HG02938 (cell line): ENCODE results near the gene FAM78B.

Source experiments
- ATAC-seq: cut with Tn5 transposase; IDR thresholded peaks from one replicate; pipeline ENCODE4 v1.9.1; 2021; ENCODE audit warnings: mild to moderate bottlenecking, moderate library complexity; ENCODE audit not compliant: unreplicated experiment

FAM78B gene

DNA sequence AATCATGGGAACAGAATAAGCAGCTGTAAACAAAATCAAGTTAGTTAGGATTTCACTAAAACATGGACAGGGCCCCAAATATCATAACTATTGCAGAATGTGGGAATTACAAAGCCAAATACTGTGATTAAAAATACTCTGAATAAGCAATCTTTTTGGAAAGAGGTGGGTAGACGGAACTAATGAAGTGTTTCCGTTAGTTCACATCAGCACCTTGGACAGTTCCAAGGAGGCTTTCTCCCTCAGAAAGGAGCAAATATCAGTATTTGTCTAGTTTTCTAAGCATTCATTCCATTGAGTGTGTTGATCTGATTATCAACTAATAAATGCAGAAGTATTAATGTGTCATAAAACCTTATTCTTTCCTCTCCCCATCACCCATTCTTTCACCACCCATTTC, 97.4 kb downstream of the FAM78B start:
- no peak for ATAC-seq

DNA sequence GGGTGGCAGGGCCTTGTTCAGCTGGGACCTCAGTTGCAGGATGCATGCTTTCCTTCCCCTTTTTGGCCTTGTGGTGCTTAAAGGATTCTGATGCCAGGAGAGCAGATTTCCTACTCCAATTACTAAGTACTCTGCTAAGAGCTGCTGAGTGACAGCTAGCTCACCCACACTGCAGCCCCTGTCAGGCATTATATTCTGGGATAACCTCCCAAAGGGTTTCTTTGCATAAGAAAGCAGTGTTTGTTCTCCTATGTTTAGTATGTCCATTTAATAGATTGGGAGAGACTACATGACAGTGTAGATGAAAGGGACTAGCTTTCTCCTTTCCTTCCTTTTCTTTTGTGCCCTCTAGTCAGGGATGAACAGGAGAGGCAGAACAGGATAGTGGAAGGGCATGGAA, 100.7 kb downstream of the FAM78B start:
- ATAC-seq, result no peak

DNA sequence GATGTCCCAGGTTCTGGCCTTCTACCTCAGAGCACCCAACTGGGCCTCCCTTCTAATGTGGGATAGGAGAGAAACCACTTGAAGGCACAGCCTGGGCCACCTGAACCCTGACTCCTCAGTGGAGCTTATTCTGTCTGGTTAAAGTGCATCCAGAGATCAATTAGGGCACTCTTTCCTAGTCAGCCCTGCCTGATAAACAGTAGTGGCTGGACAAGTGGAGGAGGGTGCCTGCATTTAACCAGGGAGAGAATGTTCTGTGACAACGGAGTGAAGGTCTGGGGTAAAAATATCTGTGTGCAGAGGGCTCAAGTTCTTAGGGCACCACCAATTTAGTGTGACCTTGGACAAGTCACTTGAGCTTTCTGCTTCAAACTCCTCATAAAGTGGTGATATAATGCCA, 101.8 kb downstream of the FAM78B start:
- ATAC-seq, result no peak

DNA sequence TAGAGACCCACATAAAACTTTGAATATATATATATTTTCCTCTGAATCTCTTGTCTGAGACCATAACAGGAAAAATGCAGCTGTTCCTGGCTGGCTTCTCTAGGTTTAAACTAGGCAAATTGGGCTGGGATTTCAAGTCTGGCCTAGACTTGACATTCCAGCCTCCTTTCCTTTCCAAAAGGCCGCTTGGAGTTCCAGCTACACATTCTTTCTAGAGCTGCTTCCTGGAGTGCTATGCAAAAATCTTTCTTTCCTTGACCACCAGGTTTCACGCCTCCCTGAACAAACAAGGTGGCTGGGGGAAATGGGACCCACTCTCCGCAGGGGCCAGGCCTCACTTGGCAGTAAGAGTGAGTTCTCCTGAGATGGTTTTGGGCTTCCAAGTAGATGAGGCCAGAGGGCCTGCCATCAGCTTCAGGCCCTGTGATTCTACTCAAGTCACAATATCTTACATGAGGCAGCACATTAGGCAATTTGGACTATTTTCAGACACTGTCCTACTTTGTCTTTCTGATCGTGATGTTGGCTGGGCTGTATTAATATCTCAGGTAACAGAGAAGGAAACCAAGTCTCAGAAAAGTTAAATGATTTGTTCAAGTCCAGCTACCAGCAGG, 102.4 kb downstream of the FAM78B start:
- ATAC-seq, result no peak

DNA sequence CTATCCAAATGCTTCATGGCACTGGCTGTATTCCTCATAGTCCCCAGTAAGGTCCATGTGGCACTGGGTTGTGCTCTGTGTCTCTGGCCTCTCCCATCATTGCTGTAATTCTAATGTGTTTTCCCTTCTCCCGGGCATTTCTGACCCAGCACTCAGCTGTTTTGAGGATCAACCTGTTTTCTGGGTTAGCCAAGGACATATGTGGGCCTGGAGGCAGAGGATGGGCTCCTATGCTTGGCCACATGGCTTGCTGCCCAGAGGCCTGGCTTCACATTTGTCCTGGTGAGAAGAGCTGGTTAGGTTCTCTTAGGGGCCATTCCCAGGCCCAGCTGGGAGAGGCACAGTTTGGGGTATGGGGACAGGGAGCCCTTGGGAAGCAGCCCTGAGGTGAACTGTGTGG, 103.1 kb downstream of the FAM78B start:
- no peak for ATAC-seq

DNA sequence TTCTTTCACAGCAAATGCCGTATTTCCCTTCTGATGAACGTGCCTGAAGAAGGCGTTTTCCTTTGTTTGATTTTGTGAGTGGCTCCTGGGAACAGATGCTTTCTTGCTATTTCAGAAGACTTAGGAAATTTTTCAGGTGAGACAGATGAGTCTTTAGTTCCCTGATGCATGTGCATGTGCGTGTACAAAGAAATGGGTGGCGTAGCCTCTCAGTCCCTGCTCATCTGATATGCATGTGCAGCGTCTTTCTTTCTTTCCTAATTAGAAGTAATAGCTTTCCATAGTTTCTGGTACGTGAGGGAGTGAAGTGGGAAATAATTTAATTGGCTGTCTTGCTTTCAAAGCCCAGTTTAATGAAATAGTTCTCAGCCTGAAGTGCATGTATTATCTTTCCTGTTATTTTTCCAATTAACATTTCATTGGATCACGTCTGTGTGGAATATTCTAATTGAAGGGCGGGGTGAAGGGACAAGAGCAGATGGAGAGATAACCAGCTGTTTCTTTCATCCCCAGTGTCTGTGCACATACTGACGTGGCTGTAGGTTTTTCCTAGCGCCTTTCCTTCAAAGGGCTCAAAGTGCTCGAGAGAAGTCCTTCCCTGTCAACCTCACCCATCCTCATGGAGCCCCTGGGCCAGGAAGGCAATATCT, 104.3 kb downstream of the FAM78B start:
- ATAC-seq, result no peak

DNA sequence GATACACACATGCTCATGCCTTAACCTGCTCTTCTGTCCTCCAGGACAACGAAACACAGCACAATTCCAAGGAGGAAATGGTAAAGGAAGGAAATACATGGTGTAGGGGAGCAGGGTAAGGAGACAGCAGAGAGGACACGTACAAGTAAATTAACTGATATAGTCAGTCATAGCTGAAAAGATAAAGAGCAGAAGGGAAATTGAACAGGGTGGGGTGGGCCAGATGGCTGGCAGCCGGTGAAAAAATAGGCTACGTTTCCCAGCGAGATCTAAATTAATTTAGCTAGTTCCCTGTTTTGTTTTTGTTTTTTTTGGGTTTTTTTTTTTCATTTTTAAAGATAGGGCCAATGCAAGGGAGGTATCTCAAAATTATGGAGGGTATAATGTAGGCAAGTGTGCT, 109.2 kb downstream of the FAM78B start:
- no peak for ATAC-seq

DNA sequence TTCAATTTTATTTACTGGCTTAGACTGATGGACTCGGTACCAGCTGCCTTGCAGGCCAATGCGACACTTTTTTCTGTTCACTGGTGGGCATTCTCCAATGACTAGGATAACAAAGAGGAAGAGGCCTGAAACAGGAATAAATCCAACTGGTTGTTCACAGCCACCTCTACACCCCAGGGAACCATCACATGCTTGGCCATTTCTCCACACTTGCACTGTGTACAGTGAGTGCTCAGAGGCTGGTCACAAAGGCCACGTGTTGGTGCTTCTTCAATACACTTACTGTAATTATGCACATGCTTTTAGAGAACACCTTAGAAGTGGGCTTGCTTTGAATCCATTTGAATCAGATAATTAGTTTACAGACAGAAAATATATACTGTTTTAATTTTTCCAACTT, 113.4 kb downstream of the FAM78B start:
- no peak for ATAC-seq

DNA sequence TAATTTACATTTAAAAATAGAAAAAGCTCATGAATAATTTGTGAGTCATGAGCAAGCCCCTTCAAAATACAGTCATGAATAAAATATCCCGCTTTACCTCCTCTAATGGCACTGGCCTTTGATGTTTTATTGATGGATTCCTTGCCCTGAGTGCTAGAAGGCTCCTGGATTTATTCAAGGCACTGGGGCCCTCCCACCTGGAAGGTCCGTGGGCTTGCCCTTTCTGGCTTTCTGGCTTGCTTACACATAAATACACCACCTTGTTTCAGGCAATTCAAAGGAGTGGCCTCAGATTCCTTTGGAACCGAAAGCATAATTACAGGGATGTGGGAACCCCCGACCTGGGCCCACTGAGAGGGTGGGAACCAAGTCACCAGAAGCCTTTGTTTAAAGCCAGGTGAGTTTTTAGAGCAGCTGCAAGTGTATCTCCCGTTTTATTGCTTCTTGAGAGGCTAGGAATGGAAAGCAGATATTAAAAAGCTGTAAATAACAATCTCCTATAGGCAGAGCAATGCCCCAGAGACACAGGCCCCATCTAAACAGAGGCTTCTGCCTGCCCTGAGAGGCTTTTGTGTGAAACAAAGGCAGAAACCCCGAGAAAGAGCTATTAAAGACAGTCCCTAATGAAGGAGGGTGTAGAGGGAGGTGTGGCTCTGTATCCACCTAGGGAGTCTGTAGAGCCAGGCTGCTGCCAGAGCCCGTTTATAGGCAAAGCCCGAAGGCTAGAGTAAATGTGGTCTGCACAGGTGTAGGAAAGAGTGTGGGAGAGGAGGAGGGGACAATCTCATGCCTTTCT, 126.4 kb downstream of the FAM78B start:
- ATAC-seq, result no peak

DNA sequence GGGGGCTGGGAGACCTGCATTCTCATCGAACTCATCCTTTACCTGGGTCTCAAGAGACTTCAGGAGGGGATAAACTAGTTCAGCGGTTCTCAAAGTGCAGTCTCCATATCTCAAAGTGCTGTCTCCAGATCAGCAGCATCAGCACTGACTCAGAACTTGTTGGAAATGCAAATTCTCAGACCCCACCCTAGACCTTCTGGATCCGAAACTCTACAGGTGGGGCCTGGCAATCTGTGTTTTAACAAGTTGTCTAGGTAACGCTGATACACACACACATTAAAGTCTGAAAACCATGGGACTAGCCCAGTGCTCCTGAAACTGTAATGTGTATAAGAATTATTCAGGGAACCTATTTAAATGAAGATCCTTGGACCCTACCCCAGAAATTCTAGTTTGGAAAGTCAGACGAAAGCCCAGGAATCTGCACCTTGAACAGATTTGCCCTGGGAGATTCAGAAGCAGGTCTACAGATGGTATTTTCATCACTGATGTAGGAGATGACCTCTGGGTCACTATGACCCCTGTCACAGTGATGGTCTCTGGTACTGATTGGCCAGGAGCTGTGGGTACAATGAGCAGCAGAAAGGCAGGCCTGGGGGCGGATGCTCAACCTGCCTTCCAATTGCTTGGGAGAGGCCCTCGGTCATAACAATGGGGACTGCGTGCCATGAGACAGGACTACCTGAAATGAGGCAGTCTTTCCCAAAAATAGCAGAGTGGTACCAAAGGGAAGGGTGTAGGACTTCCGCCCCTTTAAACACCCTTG, 127.2 kb downstream of the FAM78B start:
- no peak for ATAC-seq

DNA sequence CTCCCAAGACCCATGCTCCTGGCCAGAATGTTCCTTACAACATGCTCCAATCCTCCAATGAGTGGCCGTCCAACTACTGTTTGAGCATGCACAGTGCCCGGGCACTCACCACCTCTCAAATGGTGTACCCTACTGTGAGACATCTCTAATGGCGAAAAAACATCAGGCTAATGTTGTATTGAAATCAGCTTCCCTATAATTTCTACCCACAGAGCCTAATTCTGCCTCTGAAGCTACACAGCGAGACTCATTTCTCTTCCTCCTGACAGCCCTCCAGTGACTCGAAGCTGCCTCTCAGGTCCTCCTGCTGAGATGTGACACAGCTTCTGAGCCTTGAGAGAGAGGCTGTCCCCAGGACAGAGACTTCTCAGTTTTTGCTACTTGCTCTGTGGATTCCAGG, 130.7 kb downstream of the FAM78B start:
- no peak for ATAC-seq

DNA sequence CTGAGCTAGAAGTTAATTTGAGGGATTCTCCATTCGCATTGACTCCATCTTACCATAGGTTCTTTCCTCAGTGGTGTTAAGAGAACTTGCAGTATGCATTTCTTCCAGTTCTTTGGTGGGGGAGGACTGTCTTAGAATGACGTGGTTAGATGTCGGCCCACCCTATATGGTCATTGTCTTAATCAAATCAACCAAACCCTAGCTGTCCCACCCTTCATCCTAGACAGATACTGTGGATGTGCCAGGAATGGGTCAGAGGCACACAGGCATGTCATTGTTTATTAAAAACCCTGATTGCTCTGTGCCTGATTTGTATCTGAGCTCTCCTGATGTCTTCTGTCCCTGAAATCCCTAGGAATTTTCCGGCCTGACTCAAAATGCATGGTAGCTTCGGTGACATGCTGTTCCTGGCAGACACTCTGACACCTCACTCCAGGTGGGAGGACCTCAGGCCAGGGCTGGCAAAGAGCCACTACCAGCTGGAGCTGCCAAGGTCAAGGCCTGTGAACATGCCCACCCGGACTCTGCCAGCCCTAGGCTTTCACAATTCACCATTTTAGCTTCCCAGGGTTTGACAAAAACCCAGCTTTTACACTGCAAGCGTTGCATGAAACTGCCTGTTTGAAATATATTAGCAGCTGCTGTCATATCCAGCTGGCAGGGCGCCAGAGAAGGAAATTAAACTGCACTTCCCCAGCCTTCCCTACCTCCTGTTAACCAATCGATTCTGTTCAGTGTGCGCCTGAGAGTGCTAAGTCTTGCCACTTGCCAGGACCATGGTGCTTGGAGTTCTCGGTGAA, 134.0 kb downstream of the FAM78B start:
- no peak for ATAC-seq

DNA sequence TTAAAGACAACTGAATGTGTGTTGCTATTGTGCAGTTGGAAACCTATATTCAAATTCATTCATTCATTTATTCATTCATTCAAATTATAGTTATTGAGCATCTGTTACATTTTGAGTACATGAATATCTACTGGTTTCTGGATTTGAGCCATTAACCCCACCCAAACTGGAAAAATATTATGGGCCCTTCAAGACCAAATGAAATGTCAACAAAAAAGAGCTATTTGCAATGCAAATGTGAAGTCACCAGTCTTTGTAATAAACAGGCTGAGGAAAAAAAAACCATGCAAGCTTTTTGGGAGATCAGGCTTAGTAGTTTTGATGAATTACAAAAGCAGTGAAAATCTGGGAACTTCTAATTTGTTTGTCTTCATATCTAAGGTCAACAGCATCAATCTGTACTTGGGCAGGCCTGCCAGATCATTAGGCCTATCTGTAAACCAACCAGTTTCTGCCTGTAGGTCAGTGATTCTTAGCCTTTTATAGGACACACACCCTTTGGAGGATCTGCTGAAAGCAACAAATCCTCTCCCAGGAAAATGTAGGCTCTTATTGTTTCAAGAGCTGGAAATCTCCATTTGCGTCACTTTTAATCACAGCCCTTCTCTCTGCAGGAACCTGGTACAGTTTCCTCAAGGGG, 134.7 kb downstream of the FAM78B start:
- ATAC-seq, result no peak

DNA sequence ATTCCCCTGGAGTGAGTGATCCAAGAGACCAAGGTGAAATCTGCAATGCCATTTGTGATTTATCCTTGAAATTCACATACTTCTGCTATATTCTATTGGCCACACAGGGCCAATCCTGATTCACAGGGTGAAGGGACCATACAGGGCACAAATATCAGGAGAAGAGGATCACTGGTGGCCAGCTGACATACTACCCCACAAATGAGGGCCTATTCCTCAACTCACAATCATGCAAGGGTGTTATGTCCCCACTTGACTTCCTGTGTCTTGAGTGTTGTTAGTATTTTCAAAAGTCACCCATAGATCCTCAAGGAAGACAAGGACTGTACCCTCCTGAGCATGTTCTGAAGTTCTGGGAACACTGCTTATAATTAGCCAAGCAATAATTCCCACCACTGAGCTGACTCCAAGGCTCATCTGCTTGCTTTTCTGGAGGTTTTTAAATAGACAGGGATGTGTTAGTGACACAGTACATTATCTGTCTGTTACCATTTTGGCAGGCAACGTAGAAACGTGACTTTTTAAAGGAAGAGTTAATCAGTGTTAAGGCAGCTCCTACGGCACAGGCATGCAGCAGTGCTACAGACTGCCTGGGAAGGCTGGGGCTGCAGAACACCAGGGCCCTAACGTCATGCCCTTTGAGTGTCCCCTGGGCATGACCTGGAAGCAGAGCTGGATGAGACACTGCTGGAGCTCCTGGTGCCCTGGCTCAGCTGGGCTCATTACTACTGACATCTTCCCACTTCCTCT, 137.4 kb downstream of the FAM78B start:
- ATAC-seq, result no peak

DNA sequence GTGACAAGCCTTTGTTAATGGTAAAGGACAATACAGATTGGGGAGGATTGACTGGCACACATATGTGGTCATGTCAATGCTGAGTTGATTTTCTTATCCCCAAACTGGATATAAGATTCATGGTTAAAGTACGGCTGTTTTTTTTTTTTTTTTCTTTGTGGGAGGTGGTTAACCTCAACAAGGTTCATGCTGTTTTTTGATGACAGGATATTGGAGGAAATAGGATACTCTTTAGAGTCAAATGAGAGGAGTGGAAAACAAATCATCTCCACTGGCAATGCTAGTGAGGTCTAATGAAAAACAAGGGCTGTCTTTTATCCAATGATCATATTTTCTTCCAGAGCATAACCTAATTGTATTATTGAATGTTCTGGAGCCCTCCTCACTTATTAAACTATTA, 140.2 kb downstream of the FAM78B start:
- ATAC-seq, result no peak

DNA sequence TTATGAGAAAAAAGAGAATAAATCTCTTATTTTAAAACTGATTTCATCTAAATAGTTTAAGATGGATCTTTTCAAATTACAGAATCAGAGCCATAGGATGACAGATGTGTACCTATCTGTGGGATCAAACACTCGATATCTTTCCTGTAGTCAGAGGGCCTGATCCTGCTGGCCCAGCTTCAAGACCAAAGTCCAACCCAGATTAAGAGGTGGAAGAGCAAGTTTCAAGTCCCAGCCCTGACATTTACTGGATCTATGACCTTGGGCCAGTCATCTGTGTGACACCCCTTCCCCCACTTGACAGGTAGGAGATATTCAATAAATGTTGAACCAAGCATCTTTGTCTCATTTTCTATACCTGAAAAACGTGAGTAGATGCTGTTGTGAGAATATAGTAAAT, 140.7 kb downstream of the FAM78B start:
- ATAC-seq, result no peak

DNA sequence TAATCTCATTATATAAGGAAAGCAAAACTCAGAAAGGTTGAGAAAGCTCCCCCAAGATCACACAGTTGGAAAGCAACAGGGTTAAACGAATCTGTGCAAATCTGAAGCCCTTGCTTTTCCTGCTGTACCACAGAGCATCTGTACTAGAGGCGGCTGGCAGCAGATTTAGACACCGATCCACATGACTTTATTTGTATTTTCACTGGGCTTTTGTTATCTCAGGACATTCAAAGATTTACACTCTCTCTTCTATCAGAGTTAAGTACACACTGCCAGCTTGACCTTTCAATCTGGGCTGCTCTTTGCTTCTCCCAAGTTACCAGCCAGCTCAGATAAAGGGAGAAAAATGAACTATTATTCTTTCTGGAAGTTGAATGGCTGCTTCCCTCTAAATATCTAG, 146.6 kb downstream of the FAM78B start:
- no peak for ATAC-seq
